H1 (cell line): Measurements from ENCODE around the gene ARHGAP25. TPM values are rescaled to one million over a fixed set of nuclear protein-coding genes. Genes with fewer than 3 reads are reported as not detected.

Experiments used
- CTCF ChIA-PET: fragments of 300-600 bp; sonication (Branson Sonifier 250); formaldehyde crosslinking; loops from one replicate; lab custom pipeline; 2021; ENCODE audit not compliant: partially characterized antibody; lab: Charles Lee
- POLR2A ChIA-PET: fragments of 300-600 bp; sonication (Branson Sonifier 250); formaldehyde crosslinking; loops from one replicate; lab custom pipeline; 2021; ENCODE audit warnings: inconsistent platforms; ENCODE audit not compliant: partially characterized antibody; lab: Charles Lee
- DNase-seq, 2 experiments: peaks; one replicate each; pipeline versions ENCODE4 v3.0.0 to v3.0.0-alpha.2; 2010 to 2022; ENCODE audit warnings: low spot score in 2 of 2, low read depth in 1 of 2, mixed read lengths in 1 of 2
- FAIRE-seq: peaks from 2 replicates; lab custom pipeline; 2011; peaks lifted over from hg19 to GRCh38; lab: Jason Lieb, UNC
- H2AFZ ChIP-seq: 2 replicates; pipeline ENCODE4 v1.8.1; 2012; ENCODE audit warnings: low read length, inconsistent platforms
- H2AK5ac ChIP-seq: 2 replicates; pipeline ENCODE4 v1.6.1; 2013; ENCODE audit warnings: low read depth, low read length
- H2BK120ac ChIP-seq: replicated peaks from 2 replicates; pipeline ENCODE3; 2013; ENCODE audit warnings: low read depth, low read length, inconsistent platforms
- H2BK12ac ChIP-seq: 2 replicates; pipeline ENCODE4 v1.6.1; 2013; ENCODE audit warnings: low read depth, low read length
- H2BK15ac ChIP-seq: 2 replicates; pipeline ENCODE4 v1.6.1; 2013; ENCODE audit warnings: low read length
- H2BK20ac ChIP-seq: 2 replicates; pipeline ENCODE4 v1.6.1; 2013; ENCODE audit warnings: low read length
- H2BK5ac ChIP-seq: 2 replicates; pipeline ENCODE4 v1.6.1; 2013; ENCODE audit warnings: low read depth, low read length
- H3K14ac ChIP-seq: 2 replicates; pipeline ENCODE4 v1.6.1; 2013; ENCODE audit warnings: inconsistent platforms; ENCODE audit not compliant: insufficient read length
- H3K18ac ChIP-seq: 2 replicates; pipeline ENCODE4 v1.6.1; 2013; ENCODE audit warnings: low read length; ENCODE audit errors: extremely low read depth
- H3K23ac ChIP-seq: 2 replicates; pipeline ENCODE4 v1.6.1; 2013; ENCODE audit warnings: inconsistent platforms; ENCODE audit not compliant: insufficient read length
- H3K23me2 ChIP-seq: 2 replicates; pipeline ENCODE4 v1.6.1; 2013; ENCODE audit warnings: low read depth, low read length
- H3K27ac ChIP-seq: 2 replicates; pipeline ENCODE4 v1.6.1; 2011; ENCODE audit warnings: low read depth, low read length, inconsistent platforms
- H3K27me3 ChIP-seq, 4 experiments: replicated peaks in 1 of 4; 1 replicate in 1 of 4; 2 replicates in 3 of 4; pipeline versions ENCODE4 v1.6.1 to v1.8.1; 2011 to 2013; ENCODE audit warnings: low read length in 3 of 4, mild to moderate bottlenecking in 3 of 4, inconsistent platforms in 2 of 4, mixed read lengths in 2 of 4, moderate library complexity in 1 of 4; ENCODE audit not compliant: control insufficient read depth in 3 of 4, insufficient read depth in 3 of 4; ENCODE audit errors: extremely low read depth in 1 of 4
- H3K36me3 ChIP-seq, 4 experiments: 2 replicates each; pipeline versions ENCODE4 v1.6.1 to v1.8.1; 2011 to 2013; ENCODE audit warnings: mild to moderate bottlenecking in 4 of 4, low read length in 3 of 4, moderate library complexity in 2 of 4, control low read depth in 1 of 4, inconsistent platforms in 1 of 4; ENCODE audit not compliant: insufficient read depth in 4 of 4, control insufficient read depth in 2 of 4
- H3K4ac ChIP-seq: replicated peaks from 2 replicates; pipeline ENCODE3; 2013; ENCODE audit warnings: low read length, low read depth, mixed read lengths, inconsistent platforms; ENCODE audit not compliant: insufficient read length
- H3K4me1 ChIP-seq, 4 experiments: replicated peaks in 1 of 4; 1 replicate in 1 of 4; 2 replicates in 3 of 4; pipeline versions ENCODE4 v1.6.1 to v1.8.1; 2011 to 2013; ENCODE audit warnings: low read length in 3 of 4, inconsistent platforms in 2 of 4, mixed read lengths in 1 of 4; ENCODE audit not compliant: insufficient read depth in 4 of 4, control insufficient read depth in 3 of 4
- H3K4me2 ChIP-seq, 2 experiments: 2 replicates each; pipeline versions ENCODE4 v1.6.1 to v1.8.1; 2011 to 2013; ENCODE audit warnings: low read depth in 2 of 2, low read length in 2 of 2, control low read depth in 1 of 2, inconsistent platforms in 1 of 2, mild to moderate bottlenecking in 1 of 2; ENCODE audit not compliant: insufficient read depth in 1 of 2
- H3K4me3 ChIP-seq, 4 experiments: fragments of 200-600, 300-600 bp in 1 of 4; sonication (generic), shearing (Covaris generic), sonication (Bioruptor Twin) in 1 of 4; 2 replicates each; pipeline versions ENCODE4 v1.5.1 to v1.8.1; 2011 to 2016; ENCODE audit warnings: low read length in 4 of 4, low read depth in 3 of 4, control low read depth in 2 of 4, inconsistent platforms in 2 of 4, mild to moderate bottlenecking in 2 of 4, mixed read lengths in 1 of 4, moderate library complexity in 1 of 4; ENCODE audit not compliant: insufficient read depth in 2 of 4; ENCODE audit errors: extremely low read depth in 1 of 4
- H3K56ac ChIP-seq: replicated peaks from 2 replicates; pipeline ENCODE3; 2013; ENCODE audit warnings: low read depth, mild to moderate bottlenecking, mixed read lengths, low read length, inconsistent platforms; ENCODE audit not compliant: insufficient read length
- H3K79me1 ChIP-seq: 2 replicates; pipeline ENCODE4 v1.6.1; 2013; ENCODE audit warnings: low read depth, low read length, control low read depth
- H3K79me2 ChIP-seq, 2 experiments: 2 replicates each; pipeline versions ENCODE4 v1.6.1 to v1.8.1; 2012 to 2013; ENCODE audit warnings: low read length in 2 of 2, mild to moderate bottlenecking in 2 of 2, inconsistent platforms in 1 of 2; ENCODE audit not compliant: insufficient read depth in 2 of 2, control insufficient read depth in 1 of 2
- H3K9ac ChIP-seq, 4 experiments: replicated peaks in 1 of 4; 1 replicate in 1 of 4; 2 replicates in 3 of 4; pipeline versions ENCODE4 v1.6.1 to v1.8.1; 2011 to 2013; ENCODE audit warnings: low read depth in 3 of 4, low read length in 3 of 4, control low read depth in 2 of 4, mild to moderate bottlenecking in 2 of 4, moderate library complexity in 2 of 4, inconsistent platforms in 1 of 4; ENCODE audit errors: extremely low read depth in 1 of 4
- H3K9me3 ChIP-seq, 2 experiments: 2 replicates each; pipeline versions ENCODE4 v1.6.1 to v1.8.1; 2012 to 2013; ENCODE audit warnings: mild to moderate bottlenecking in 2 of 2, moderate library complexity in 2 of 2, control low read depth in 1 of 2, inconsistent platforms in 1 of 2, low read depth in 1 of 2, low read length in 1 of 2, mixed read lengths in 1 of 2; ENCODE audit not compliant: insufficient read depth in 2 of 2
- H4K20me1 ChIP-seq, 2 experiments: replicated peaks in 1 of 2; 2 replicates each; pipeline versions ENCODE3 to v1.8.1; 2011 to 2013; ENCODE audit warnings: inconsistent platforms in 2 of 2, low read length in 2 of 2, mild to moderate bottlenecking in 1 of 2; ENCODE audit not compliant: insufficient read depth in 2 of 2, control insufficient read depth in 1 of 2
- H4K5ac ChIP-seq: 2 replicates; pipeline ENCODE4 v1.6.1; 2013; ENCODE audit warnings: low read length, low read depth, mixed read lengths, inconsistent platforms; ENCODE audit not compliant: insufficient read length
- H4K8ac ChIP-seq: 2 replicates; pipeline ENCODE4 v1.8.0; 2013; ENCODE audit warnings: mild to moderate bottlenecking, moderate library complexity, low read length, inconsistent platforms; ENCODE audit not compliant: insufficient read depth; ENCODE audit errors: extremely low read depth
- H4K91ac ChIP-seq: replicated peaks from 2 replicates; pipeline ENCODE3; 2013; ENCODE audit warnings: low read length, mixed read lengths, inconsistent platforms; ENCODE audit not compliant: insufficient read length
- CHD1 ChIP-seq: IDR thresholded peaks from 2 replicates; pipeline ENCODE4 v1.6.1; 2012; ENCODE audit warnings: low read depth, low read length, improper control_type of control experiment
- KDM4A ChIP-seq: IDR thresholded peaks from one replicate; pipeline ENCODE4 v1.7.1; 2012; ENCODE audit warnings: low read depth, mild to moderate bottlenecking, moderate library complexity, low read length, inconsistent platforms; ENCODE audit not compliant: severe bottlenecking
- KDM5A ChIP-seq: fragments of 200-600 bp; IDR thresholded peaks from 2 replicates; pipeline ENCODE4 v1.7.1; 2012; ENCODE audit warnings: mild to moderate bottlenecking, low read length, inconsistent platforms, mixed read lengths
- POU5F1 ChIP-seq: IDR thresholded peaks from 2 replicates; pipeline ENCODE4 v1.6.1; 2011; ENCODE audit warnings: low read depth, mild to moderate bottlenecking, low read length, moderate library complexity
- RXRA ChIP-seq: IDR thresholded peaks from 2 replicates; pipeline ENCODE4 v1.6.1; 2011; ENCODE audit warnings: low read depth, mild to moderate bottlenecking, low read length, moderate library complexity; ENCODE audit not compliant: insufficient read depth
- SP4 ChIP-seq: IDR thresholded peaks from 2 replicates; pipeline ENCODE4 v1.6.1; 2012; ENCODE audit warnings: low read length, inconsistent platforms
- SUZ12 ChIP-seq: fragments of 200-600 bp; sonication (generic); IDR thresholded peaks from 2 replicates; pipeline ENCODE4 v1.6.1; 2012; ENCODE audit warnings: mild to moderate bottlenecking, inconsistent platforms, low read length, moderate library complexity, mixed read lengths
- TCF12 ChIP-seq: IDR thresholded peaks from 2 replicates; pipeline ENCODE4 v1.6.1; 2011; ENCODE audit warnings: low read depth, mild to moderate bottlenecking, low read length
- WGBS, 2 experiments: shearing (Covaris generic) in 1 of 2; methylation state at CpG; one replicate each; pipeline versions ENCODE4 v1.1.6 to v1.1.7; 2013 to 2015; ENCODE audit warnings: low lambda C conversion rate in 2 of 2, mixed read lengths in 2 of 2, inconsistent platforms in 1 of 2, low coverage in 1 of 2, missing lambda C conversion rate in 1 of 2; ENCODE audit not compliant: insufficient replicate concordance in 2 of 2, insufficient coverage in 1 of 2, insufficient read length in 1 of 2; ENCODE audit errors: extremely low coverage in 1 of 2, missing lambda C conversion rate in 1 of 2; 5-methylcytosine and 5-hydroxymethylcytosine counted together
- polyA plus RNA-seq, 7 experiments: library from polyadenylated mRNA; depleted of rRNA in 3 of 7; stranded (reverse) in 5 of 7; unstranded in 2 of 7; fragments of >200 nt in 5 of 7; fragments of 200-250 nt in 2 of 7; gene quantifications; 1 replicate in 5 of 7; 2 replicates in 1 of 7; 4 replicates in 1 of 7; pipeline versions ENCODE4 v1.2.1 to v1.2.3, GENCODE V29; 2011 to 2013; ENCODE audit warnings: missing spikeins in 2 of 7, mixed read lengths in 2 of 7
- total RNA-seq: library from RNA; stranded (reverse); fragmentation: NEBNext Ultra II Directional; extraction: Animal tissue kit (Norgen Biotek cat#: 25700); gene quantifications from 2 replicates; pipeline ENCODE4 v1.2.1, GENCODE V29; 2021
- TF ChIP-seq, protein P1 (sequence below): IDR thresholded peaks from 2 replicates; pipeline ENCODE4 v1.6.1; 2012; ENCODE audit warnings: low read length, inconsistent platforms
- TF ChIP-seq, protein P2 (sequence below): IDR thresholded peaks from 2 replicates; pipeline ENCODE4 v1.6.1; 2011; ENCODE audit warnings: low read depth, mild to moderate bottlenecking, low read length; ENCODE audit not compliant: insufficient read depth

The ARHGAP25 gene
- total and polyA plus RNA-seq, 2 of the 8 experiments (the other 6 are each of a cell fraction or from before 2014, with no cell fraction given): 1.00 to 1.2 TPM

DNA sequence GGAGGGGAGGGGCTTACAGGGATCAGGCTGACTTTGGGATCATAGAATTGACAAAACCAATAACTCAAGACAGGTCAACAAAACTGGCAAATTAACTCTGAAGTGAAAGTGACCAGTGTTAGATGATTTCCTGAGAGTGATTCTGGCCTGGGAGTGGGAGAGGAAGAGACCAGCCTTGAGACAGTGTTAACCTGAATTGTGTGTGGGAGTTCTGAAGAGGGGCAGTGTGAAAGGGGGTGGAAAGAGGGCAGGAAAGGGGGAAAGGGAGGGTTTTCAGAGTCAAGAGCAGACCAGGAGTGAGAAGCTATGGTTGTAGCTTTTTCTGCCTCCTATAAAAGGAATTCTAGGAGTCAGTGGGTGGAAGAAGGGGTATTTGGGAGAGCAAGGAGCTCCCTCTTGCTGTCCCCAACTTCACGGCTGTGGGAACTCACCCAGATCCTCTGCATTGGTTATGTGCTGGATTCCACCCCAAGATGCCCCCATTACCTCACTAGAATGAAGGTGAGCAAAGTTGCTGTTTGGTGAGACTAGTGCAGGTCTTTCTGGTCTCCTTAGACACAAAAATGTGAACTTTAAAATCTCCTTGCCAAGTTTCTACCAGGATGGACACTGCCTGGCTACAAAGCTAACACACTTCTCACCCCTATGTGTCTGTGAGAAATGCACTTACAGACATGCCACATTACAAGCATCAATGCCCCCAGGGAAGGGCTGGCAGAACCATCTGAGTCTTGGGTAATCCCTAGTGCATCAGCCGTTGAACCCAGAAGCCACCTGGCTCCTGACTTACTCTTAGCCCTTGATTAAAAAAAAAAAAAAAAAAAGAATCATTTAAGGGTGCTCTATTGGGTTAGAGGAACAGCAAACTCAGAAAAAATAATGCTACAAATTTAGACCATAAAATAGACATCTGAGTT lies 75.0 kb downstream of the ARHGAP25 start:
- WGBS, 2 experiments: 84% methylated on average over 2 of the region's 2 CpGs; no CpG with 5 or more reads in 1 of the 2 experiments
- no peak overlapping the region for H3K4me3 ChIP-seq
- no peak overlapping the region for H3K4me2 ChIP-seq
- TF ChIP-seq, protein P1, sequence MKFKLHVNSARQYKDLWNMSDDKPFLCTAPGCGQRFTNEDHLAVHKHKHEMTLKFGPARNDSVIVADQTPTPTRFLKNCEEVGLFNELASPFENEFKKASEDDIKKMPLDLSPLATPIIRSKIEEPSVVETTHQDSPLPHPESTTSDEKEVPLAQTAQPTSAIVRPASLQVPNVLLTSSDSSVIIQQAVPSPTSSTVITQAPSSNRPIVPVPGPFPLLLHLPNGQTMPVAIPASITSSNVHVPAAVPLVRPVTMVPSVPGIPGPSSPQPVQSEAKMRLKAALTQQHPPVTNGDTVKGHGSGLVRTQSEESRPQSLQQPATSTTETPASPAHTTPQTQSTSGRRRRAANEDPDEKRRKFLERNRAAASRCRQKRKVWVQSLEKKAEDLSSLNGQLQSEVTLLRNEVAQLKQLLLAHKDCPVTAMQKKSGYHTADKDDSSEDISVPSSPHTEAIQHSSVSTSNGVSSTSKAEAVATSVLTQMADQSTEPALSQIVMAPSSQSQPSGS: no peak
- no peak for TF ChIP-seq KDM4A
- no peak for TF ChIP-seq POU5F1
- no peak for TF ChIP-seq TCF12
- TF ChIP-seq SP4: no peak
- TF ChIP-seq CHD1: no peak
- TF ChIP-seq, protein P2, sequence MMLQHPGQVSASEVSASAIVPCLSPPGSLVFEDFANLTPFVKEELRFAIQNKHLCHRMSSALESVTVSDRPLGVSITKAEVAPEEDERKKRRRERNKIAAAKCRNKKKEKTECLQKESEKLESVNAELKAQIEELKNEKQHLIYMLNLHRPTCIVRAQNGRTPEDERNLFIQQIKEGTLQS: no peak
- TF ChIP-seq RXRA: no peak
- TF ChIP-seq KDM5A: no peak
- TF ChIP-seq SUZ12: no peak

More for the DNA sequence above, 75.0 kb downstream of the ARHGAP25 start:
- H4K8ac ChIP-seq: no peak overlapping the region
- no peak overlapping the region for H4K91ac ChIP-seq
- H2BK12ac ChIP-seq: no peak overlapping the region
- ChIA-PET POLR2A (interaction anchor here (1.3 kb wide), 1 partner anchor 18 kb away, joined by 3 read pairs; no protein-coding TSS in a partner anchor), CTCF (interaction anchor here (1.0 to 1.7 kb wide), 6 partner anchors 8 to 58 kb away, joined by 3 to 5 read pairs (median 3); no protein-coding TSS in a partner anchor)
- H3K79me1 ChIP-seq: no peaks in the 10 kb centered on the region
- H3K27me3 ChIP-seq: no peaks in the 10 kb centered on the region
- H3K27ac ChIP-seq: no peak overlapping the region
- no peaks in the 10 kb centered on the region for H4K20me1 ChIP-seq
- H3K14ac ChIP-seq: no peak overlapping the region
- no peaks in the 10 kb centered on the region for H3K4me1 ChIP-seq
- H3K9me3 ChIP-seq: no peaks in the 10 kb centered on the region
- FAIRE-seq (no peak), DNase-seq (no peak)
- H3K23me2 ChIP-seq: no peaks in the 10 kb centered on the region
- no peak overlapping the region for H3K18ac ChIP-seq
- no peak overlapping the region for H4K5ac ChIP-seq
- no peaks in the 10 kb centered on the region for H3K79me2 ChIP-seq
- H3K56ac ChIP-seq: no peak overlapping the region
- no peak overlapping the region for H2BK120ac ChIP-seq
- no peak overlapping the region for H3K4ac ChIP-seq
- no peak overlapping the region for H2AK5ac ChIP-seq
- no peak overlapping the region for H2BK15ac ChIP-seq
- H2BK5ac ChIP-seq: no peak overlapping the region
- H2AFZ ChIP-seq: no peak overlapping the region
- H3K23ac ChIP-seq: no peak overlapping the region
- no peak overlapping the region for H2BK20ac ChIP-seq
- no peaks in the 10 kb centered on the region for H3K36me3 ChIP-seq
- H3K9ac ChIP-seq: no peak overlapping the region
